T-helper 2 cell (primary cell): ENCODE measurements around the gene WIZ.
A peak's percentile ranks its signal among the peaks of the same experiment; 100 is the strongest.
"Not testable (repeated sequence)": the region's sequence is repeated elsewhere in the genome, so short reads cannot be mapped to it uniquely, and the experiment has no call there.

Experiments used
- DNase-seq, 5 experiments: peaks; one replicate each; pipeline versions ENCODE4 v3.0.0 to v3.0.0-alpha.2; 2012 to 2022

The WIZ gene

DNA sequence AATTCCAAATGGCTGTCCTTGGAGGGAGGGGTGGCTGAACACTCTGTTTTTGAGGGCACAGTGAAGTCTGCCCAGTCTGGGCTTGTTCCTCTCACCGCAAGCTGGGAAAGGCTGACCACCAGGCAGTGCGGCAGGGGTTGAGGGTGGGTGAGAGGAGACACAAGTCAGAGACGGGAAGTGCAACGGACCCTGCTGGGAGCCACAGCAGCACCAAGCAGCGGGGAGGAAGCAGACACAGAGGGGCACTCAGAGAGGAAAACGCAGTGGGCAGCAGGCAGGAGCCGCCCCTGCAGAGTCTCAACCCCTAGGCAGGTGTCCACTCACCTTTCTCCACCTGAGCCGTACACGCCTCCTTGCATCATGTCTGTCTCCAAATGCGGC is 46.6 kb downstream of the WIZ start:
- no peak for DNase-seq

DNA sequence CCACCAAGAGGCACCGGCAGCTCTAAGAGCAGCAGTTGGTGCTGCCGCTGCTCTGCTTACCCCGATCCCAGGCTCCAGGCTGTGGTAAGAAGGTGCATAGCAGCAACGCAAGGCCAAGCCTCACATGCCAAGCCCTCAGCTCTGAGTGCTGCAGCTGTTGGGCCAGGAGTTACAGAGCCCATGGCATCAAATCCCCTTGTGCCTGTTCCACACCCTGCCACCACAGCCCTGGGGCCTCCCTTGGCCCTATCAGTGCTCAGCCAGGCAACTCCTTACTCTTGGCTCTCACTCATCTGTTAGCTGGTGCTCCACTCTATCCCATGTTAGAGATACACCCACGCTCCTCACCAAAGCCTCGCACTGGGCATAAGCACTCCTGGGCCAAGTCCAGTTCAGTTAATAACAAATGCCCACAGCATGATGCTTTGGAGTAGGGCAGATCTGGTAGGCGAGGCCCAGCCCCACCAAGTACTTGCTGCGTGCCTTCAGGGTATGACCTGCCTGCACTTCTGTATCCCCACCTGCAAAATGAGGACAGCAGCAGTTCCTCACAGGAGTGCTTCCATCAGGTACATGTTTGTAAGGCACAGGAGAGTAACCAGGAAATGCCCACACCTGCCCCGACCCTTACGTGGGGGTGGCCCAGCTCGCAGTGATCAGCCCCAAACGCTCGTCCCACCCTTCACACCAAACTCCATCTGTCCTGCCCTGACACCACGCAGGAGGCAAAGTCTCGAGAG is 47.2 kb downstream of the WIZ start:
- no peak for DNase-seq

DNA sequence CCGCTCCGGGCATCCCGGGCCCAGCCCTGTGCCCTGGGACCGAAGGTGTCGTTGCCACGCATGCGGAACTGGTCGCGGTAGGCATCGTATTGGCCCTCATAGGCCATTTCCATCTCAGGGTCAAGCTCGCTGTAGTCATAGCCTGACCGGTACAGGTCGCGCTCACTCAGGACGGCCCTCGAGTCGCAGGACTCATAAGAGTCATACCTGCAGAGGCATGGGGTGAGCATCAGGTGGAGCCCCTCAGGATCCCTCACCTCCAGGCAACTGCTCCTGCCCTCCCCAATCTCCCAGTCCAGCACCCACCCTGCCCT is 48.4 kb downstream of the WIZ start:
- DNase-seq, result no peak

DNA sequence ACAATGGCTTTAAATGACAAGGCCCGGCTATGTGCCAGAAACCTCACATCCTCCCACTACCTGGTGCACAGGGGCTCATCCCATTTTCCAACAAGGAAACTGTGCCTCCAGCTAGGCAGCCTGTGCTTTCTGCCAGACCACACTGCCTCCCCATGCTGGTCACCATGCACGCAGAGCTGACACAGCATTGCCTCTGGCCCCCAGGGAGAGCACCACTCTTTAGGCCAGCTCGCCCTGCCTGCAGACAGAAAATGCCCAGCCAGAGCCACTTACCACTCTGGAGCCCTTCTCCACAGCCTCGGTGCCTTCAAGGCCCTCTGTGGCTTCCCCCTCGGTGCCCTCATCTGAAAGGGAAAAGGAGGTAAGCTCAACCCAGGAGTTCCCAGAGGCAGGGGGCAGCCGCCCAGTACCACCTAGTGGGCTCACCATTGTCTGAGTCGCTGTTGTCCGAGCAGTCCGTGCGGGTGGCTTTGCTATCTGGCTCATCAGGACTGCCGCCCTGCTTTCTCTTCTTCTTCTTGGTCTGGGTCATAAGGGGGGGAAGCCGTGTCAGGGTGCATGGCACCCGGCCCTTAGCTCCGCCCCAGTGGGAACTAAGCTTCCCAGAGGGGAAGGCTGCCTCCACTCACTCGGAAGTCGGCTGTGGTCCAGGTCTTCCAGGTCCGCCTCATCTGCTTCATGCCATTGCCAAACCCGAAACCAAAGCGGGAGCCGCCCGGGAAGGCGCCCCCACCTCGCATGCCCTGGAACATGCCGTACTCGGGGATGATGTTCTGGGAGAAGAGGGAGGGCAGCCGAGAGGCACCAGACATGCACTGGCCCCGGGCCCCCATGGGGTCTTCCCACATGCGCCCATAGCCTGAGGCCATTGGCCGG is 49.0 kb downstream of the WIZ start:
- DNase-seq, result no peak

DNA sequence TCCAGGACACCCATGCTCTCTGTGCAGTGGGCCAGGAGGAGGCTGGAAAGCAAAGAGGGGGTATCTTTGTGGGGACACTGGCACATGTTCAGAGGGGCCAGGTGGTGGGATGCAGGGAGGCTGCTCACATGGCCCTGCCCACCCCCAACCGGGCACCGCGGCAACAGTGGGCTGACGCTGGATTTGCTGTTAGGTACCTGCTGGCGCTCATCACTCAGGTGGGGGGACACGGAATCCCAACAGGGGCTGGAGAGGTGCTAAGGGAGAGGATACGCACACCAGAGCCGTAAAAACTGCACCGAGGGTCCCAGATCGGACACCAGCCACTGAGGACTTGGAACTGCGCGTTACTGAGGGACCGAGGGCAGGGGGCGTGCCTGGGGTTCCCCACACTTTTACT is 50.1 kb downstream of the WIZ start:
- DNase-seq, result no peak

DNA sequence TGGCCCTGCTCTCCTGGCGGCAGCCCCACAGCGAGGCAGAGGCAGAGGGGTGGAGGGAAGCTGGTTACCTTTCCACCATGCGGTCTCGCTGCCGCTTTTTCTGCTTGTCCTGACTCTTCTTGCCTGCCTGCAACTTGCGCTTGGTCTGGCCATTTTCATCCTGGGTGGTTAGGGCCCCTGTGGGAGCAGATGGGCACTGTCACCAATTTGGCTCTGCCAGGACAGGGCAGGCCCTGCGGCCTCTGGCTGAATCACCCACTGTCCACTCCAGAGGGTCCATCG is 50.6 kb downstream of the WIZ start:
- no peak for DNase-seq

DNA sequence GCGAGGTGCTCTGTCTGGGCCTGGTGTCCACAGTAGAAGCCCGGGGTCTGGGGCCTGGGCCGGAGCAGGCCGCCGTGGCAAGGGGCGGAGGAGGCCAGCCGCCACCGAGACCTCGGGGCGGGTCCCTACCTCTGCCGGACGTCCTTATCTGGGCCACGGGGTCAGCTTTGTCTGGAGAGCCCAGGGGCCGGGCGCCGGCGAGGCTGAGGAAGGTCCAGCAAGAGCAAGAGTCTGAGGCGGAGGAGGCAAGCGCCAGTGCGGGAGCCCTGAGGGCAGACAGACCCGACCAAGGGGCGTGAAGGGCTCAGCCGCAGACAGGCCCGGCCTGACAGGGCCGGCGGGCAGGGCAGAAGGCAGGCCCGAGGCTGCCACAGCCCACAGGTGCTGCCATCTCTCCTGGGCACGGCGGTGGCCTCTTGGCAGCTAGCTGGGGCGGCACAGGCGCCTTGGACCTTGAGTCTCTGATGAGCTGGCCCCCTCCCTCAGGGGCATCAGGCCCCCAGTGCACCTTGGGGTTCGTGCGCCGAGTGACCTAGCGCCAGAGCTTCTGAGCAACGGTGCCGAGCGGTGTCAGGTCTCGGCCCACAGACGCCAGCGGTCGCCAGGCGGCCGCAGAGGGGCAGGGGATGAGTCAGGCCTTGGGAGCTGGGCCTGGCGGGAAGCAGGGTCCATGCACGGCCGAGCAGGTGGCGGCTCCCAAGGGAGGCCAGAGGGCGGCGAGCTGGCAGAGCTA is 51.1 kb downstream of the WIZ start:
- DNase-seq, result no peak

DNA sequence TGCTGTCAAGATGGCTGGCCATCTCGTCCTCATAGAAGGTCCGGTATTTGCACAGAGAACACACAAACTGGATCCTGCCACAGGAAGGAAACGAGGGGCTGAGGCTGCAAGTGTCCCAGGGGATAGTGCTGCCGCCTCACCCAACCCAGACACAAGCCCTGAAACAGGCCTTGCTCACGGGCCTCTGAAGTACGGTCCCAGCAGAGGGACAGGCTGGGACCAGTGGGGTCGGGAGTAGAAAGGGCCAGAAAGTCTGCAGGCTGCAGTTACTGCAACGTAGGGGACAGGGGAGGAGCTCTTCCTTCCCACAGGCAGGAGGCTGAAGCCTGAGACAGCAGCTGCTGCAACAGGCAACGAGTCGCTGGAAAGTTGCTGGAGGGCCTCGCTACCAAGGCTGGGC is 52.0 kb downstream of the WIZ start:
- DNase-seq, result no peak

DNA sequence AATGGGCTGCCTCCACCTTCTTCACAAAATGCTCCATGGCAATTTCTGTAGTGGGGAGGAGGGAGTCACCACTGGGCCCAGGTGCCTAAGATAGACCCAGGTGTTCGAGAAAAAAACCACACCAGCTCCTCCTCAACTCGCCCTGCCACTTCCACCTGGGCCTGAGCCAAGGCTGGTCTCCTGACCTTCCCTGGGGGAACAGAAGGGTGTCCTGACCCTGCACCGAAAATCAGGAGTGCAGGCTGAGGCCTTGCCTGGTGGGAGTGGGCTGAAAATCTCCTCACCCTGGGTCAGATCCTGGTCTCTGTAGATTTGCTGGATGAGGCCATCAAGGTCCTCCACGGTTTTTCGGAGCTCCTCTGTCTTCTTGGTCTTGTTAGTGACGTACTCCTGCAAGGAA is 52.5 kb downstream of the WIZ start:
- no peak for DNase-seq

DNA sequence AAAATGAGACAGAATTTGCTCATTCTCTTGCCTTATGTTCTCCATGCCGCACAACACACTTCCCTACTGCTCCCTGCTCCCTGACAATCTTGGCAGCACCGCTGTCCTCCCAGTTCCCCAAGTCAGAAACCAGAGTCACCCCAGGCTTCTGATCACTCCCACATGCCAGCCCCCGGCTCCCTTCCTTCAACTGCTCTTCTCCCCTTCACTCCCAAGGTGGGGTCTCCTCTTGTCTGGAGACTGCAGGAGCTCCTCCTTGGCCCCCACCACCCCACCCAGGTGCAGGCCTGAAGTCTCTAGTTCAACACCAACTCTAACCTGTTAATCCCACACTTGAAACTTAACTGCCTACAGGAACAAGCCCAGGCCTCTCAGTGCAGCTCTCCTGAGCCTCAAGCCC is 53.3 kb downstream of the WIZ start:
- no peak for DNase-seq

DNA sequence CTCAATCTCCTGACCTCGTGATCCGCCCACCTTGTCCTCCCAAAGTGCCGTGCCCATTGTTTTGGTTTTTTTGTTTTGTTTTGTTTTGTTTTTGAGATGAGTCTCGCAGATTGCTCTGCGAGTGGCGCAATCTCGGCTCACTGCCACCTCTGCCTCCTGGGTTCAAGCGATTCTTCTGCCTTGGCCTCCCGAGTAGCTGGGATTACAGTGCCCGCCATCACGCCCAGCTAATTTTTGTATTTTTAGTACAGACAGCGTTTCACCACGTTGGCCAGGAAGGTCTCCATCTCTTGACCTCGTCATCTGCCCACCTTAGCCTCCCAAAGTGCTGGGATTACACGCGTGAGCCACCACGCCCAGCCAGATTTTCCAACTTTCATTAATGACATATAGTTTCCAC is 54.5 kb downstream of the WIZ start:
- not testable (repeated sequence) for DNase-seq

DNA sequence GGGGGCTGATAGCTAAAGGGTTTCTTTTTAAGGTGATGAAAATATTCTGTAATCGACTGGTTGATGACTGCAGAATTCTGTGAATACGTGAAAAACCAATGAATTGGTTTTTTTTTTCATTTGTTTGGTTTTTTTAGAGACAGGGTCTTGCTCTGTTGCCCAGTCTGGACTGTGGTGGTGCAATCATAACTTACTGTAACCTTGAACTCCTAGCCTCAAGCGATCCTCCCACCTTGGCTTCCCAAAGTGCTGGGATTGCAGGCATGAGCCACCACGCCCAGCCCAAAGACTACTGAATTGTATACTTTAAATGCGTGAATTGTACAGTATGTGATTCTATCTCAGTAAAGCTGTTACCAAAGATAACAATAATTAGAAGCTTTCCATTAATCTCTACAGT is 55.3 kb downstream of the WIZ start:
- DNase-seq, result no peak

DNA sequence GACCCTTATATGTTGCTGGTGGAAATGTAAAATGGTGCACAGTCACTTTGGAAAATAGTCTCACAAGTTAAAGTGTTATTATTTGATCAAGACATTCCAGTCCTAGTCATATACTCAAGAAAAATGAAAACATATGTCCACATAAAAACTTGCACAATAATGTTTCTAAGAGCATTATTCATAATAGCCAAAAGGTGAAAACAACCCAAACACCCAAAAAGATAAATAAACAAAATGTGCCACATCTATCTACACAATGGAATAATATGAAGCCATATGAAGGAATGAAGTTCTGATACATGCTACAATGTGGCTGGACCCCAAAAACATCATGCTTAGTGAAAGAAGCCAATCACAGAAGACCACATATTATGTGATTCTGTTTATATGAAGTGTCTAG is 55.8 kb downstream of the WIZ start:
- no peak for DNase-seq

DNA sequence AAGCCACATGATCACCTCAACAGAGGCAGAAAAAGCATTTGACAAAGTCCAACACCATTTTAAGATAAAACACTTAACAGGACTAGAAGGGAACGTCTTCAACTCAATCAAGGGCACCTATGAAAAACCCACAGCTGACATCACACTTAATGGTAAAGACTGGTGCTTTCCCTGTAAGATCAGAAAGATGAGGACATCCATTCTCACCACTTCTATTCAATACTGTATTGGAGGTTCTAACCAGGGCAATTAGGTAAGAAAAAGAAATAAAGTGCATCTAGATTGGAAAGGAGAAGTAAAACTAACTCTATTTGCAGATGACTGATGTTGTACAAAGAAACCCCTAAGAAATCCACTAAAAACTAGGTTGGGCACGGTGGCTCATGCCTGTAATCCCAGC is 58.9 kb downstream of the WIZ start:
- DNase-seq, result no peak

DNA sequence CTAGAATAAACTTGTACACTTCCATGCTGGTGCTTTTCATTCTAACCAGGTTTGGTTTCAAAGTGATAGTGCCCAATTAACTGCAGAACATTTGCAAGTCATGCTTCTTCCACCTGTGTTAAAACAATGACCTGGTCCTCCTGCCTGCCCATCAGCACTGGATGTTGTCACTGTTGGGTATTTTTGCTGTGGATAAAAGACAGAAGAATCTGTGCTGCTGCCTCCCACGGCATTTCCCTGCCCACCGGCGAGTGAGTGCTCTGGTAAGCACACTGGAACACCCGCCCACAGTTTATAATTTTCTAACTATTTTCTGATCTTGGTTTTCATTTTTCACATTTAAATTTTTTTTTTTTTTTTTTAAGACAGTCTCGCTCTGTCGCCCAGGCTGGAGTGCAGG is 67.9 kb downstream of the WIZ start:
- DNase-seq, result no peak

DNA sequence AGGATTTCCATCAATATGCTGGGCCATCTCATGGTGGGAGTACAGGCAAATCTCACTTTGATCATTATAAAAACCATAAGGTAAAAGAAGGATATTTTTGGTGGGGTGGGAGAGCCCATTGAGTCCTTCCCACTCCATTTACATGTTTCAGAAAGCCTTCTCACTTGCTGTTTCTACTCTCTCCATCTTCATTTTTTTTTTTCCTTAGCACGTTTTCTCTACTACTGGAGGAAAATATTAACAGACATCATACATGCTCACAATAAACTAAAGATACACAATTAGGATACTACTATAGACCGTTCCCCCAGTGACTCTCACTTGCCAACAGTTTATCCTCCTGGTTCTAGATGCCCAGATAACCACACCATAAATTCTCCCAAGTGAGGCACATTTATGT is 68.3 kb downstream of the WIZ start:
- DNase-seq, result no peak

DNA sequence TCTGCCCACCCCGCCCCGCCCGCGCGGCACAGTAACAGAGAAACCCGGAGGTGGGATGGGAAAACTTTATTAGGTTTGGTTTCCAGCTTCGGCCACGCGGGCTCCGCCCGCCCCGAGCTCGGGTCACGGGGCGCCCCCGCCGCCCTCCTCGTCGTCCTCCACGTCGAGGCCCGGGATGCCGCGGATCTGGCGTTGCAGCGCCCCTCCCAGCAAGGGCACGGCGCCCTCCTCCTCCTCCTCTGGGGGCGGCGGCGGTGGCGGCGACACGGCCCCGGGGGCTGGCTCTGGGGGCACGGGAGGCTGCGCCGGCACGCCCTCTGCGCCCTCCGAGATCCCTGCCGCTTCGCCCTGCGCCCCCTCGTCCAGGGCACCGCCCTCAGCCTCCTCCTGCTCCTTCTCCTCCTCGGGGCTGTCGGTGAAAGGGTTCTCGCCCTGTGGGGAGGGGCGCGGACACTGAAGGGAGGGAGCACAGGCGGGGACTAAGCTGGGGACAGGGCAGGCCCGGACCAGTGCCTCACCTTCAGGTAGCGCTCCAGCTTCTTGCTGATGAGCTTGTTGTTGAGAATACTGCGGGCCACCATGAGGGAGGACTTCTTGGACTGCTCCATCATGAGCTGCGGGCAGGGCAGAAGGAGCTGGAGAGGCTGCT is 69.6 kb downstream of the WIZ start:
- peak in 1 of 5 experiments; percentile 70 for DNase-seq

DNA sequence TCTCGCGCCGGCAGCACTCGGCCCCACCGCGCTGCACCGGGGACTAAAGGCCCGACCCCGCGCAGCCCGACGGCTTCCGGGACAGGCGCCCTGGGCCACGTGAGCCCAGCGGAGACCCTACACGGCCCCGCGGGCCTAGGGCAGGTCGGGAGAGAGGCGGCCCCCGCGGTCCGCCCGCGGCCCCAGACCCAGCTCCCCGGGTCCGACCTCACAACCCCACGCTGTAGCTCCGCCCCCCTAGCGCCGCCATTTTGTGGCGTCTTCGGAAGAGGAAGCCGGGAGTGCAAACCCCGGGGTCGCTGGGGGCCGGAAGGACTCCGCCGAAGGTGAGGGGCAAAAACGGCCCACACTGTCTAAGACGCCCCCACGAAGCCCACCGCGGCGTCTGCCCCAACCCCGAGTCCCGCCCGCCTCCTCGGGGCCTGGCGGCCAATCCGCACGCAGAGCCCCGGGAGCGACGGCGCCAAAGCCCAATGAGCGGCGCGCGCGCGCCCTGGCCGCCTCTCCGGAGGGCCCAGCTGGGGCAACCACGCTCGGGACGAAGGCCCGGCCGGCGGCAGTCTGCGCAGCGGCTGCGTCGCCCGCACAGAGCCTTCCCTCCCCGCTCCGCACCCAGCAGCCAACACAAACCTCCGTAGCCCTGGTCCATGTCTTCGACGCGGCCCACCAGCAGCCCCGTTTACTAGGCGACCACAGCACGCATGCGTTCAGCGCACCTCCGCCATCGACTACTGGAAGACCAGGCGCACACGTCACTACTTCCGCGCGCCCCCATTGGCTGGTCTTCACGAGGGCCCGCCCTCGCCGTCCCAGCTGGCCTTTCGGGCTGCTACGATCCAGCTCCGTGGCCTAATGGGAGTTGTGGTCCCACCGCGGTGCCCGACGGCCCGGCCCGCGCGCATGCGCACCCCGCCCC is 70.4 kb downstream of the WIZ start, which contains the start of gene AKAP8:
Gene AKAP8 (minus strand): TSS at position 705 of the 916 bp plus-strand sequence. CDS start 56 bp downstream, at position 649.
- DNase-seq, result peak; percentile 93 to 99 (median 97)

DNA sequence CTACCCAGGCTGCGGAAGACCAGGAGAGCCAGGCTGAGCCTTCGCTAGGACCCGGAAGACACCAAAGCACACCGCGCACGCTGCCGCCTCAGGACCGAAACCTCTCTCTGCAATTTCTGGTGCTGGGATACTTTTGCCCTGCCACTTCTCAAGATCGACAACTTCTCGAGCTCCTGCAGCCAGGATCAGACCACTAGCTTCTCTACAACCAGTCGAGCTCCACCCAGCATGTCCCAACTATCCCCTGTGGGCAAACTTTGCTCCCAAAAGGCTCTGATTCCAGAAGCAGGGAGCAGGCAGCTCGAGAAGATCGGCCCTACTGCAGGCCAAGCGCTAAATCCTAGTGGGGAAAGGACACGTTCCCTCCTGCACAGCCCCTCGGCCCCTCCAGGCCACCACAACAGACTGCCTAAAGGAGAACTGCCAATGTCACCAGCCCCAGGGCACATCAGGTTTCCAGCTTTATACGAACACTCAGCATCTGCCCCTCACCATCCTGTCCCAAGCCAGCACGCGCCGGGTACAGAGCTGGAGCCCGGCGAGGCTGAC is 71.1 kb downstream of the WIZ start:
- peak in 4 of 5 experiments; percentile 21 to 73 (median 24) for DNase-seq

DNA sequence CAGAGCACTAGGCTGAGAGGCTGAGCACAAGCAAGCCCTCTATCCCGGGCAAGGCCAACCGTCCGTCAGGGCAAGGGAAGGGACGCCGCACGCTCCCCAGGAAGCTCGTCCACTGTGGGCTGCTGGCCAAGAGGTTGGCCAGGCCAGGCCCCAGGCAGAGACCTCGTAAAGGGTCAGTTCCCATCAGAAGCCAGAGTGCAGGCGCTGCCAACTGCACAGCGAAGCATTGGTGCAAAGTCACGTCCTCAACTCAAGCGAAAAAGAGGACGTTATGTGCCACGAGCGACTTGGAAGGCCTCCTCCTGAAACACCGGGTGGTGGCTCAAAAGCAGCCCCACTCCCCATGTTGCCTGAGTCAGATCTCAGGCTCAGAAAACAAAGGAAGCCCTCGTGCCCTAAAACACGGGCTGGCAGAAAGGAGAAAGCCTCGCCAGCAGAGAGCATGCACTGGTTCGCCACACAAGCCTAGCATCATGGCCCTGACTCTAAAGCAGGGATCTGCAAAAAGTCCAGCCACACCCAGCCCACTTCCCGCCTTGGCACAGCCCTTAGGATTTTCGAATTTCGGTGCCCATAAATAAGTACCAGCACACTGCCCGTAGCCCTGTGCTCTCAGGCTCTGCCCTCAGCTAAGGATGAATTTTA is 74.8 kb downstream of the WIZ start:
- no peak for DNase-seq

DNA sequence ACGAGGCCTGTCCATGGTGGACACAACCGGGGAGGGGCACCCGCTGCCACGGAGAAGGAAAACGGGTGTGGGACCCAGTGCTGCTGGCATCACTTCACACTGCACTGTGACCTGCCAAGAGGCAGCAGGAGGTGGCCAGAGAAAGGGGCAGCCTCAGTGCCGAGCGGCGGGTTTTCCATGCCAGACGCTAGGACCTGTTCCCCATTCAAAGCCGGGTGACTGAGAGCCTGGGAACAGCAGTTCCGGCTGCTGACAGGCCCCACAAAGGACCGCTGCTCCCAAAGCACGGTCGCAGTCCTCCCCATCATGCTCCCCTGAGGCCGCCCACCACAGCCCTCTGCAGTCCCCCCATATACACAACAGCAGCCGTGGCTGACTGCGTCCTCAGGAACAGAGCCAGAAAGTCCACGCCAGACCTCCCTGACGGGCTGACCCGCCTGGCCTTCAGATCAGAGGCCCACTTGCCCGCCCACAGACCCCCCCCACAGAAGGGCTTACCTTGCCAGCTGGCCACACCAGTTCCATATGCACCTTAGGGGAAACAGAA is 75.6 kb downstream of the WIZ start:
- no peak for DNase-seq
